Measurements from ENCODE around the gene SCN2A.

The SCN2A gene

DNA sequence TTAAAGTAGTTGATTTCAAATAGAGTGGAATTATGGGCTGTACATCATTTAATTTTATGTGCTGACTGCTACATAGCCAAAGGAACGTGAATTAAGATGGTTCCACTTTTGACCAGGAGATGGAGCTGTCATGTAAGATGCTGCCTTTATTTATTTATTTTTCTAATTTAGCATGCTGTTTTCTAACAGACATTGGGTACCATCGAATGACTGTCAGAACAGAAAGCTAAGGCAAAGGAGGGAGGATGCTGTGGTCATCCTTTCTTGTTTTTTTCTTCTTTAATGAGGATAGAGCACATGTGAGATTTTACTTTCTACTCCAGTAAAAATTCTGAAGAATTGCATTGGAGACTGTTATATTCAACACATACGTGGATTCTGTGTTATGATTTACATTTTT, at the start of gene SCN2A:
Gene SCN2A, plus strand, starts transcription at position 185 of the 400 bp plus-strand sequence. CDS start 56,410 bp downstream, outside the sequence.
- DNase-seq: peak; percentile 8

DNA sequence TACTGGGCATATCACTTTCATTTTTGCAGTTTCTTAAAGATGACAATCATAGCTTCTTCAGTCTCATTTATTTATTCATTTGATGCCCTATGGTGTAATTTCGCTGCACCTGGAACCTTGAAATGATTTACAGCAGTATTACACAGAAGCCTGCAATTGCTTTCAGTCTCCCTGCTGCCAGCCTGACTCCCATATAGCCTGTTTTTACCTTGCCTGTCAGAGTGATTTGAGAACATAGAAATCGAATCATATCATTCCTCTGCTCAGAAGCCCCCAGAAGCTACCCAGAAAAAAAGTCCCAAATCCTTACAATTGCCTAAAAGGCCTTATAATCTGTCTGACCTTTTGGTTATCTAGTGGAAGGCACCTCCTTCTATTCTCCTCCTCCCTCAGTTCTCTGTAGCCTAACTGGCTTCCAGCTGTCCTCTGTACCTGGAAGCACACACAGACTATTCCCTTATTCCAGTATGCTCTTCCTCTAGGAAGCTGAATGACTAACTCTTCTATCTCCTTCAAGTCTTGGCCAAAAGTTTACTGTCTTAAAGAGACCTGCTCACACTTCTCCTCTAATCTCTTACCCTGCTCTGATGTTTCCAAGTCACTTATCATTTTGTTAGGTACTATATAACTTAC, 48.0 kb upstream of the SCN2A start:
- no peak for DNase-seq

DNA sequence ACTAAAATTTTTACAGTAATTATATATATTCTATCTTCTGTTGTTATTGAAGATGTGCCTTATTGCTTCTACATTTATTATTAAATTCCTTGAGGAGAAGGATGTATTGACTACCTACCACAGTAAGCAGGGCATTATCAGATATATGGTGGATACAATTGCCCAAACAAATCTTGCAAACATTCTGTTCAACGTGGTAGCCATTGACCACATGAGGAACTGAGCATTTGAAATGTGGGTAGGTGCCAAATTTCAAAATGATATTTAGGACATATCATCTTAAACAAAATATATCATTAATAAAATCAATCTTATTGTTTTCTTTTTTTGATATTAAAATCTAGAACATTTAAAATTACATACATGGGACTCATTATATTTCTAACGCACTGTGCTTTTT, 46.5 kb upstream of the SCN2A start:
- DNase-seq: no peak

DNA sequence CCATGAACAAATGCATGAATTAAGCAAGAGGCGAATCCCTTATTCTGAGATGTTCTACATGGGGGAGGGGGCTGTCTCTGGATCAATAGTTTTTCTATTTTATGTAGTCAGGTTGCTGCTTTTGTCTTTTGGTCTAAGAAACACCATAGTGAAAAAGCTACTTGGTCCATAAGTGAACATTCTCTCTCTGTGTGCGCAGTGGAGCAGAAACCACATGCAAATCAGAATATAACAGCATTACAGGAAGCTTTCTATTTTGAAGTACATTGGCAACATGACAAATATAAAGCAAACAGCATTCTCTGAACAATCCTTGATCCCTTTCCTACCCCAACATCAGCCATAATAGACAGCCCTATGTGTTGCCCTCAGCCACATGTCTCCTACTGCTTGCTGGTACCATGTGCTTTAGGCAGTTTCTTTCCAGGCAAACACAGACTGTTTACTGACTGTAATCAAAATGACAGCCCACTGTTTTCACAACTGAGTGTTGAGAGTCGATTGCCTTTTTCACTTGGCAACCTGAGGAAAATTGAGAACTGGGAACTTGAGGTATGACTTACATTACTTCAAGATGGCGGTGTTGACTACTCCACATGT, 45.9 kb upstream of the SCN2A start:
- DNase-seq: no peak

DNA sequence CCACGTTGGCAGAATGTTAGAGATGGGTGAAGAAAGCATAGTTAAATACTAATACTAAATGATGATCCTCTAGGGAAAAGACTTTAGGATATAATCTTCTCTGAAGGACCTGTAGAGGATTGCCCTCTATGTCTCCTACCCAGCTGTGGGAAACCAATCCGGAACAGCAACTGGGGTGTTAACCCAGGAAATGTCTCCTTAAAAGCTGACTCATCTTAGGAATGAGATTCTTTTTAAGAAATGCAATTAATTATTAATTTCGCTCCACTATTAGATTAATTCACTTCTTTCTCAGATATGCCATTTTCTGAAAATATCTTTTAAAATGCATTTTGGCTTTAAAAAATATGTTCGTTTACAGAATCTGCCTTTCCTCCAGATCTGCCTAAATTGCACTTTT, 42.8 kb upstream of the SCN2A start:
- no peak for DNase-seq

DNA sequence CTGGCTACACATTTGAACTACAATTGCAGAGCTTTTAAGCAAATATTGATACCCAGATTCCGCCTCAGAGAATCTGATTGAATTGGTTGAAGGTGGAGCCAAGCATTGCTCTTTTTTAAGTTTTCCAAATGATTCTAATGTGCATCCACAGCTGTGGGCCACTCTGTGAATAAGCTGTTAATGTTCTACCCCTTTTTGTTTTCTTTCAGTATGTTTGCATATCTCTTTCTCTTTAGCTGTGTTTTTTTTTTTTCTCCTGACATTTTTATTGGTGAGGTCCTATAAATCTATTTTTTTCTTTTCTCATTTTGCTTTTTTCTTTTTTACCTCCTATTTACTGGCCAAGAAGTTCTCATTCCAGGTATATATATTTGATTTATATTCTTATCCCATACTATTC, 41.9 kb upstream of the SCN2A start:
- DNase-seq: no peak

DNA sequence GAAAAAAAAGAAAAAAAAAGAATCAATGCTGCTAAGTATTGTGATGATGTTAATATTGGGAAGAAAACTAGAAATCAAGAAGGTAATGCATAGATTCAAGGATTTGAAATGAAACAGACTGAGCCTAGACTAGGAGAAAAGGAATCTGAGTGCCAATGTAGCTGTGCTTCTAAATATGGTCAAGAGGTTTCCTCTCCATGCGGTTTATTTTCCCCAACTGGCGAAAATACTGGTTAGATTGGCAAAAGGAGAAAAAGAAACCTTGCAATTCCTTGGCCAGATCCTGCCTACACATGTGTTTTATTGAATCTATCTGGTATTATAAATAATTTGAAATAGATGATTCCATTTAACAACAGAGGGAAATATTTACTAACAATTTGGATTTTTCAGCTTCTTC, 41.0 kb upstream of the SCN2A start:
- no peak for DNase-seq

DNA sequence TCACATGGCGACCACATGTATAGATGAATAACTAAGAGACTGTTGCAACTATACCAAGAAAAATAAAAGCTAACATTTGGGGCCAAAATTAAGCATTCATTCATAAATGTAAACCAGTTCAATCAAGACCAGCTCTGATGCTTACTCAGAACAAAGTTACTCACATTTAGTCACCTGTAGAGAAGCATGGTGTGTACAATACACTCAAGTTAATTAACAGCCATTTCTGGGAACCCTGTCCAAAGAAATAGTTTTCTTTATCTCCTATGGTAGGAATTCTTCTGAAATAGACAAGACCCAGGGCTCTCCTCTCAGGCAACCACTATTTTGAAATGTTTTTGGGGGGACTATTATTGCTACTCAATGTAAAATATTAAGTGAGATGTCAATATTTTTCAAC, 37.0 kb upstream of the SCN2A start:
- no peak for DNase-seq

DNA sequence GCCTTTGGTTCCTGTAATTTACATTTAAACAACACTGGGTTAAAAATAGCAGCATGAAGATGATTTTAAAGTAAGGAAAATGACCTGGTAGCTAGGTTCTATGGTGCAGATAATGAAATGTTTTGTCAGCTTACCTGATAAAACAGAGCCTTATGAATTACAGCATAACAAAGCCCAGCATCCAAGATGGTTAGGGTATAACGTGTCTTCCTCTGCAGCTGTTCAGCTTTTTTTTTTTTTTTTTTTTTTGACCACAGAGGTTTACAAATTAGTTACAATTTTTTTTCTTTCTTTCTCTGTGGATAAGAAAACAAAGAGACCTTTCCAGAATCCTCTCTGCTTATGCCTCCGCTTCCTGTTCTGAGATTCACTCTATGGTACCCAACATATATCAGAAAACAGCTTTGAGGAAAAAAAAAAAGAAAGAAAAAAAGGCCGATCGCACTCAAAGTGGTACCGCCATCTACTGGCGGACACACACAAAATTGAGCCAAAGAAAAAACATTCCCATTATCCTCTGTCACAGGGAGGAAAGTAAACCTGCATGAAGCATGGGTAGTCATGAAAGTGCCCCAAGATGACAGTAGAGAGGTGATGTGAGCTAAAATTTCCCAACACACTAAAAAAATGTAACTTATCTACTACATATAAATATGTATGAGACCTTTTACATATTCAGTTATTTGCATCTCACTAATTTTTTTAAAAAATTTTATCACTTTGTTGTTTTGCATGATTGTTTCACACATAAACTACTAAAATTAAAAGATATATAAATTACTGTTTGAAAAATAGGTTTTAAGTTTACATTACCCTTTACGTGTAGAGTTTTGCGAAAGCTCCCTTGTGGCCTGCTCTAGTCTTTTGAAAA, 35.3 kb upstream of the SCN2A start, which contains the start of gene SCN3A:
Gene SCN3A, minus strand, starts transcription at position 362 of the 871 bp plus-strand sequence. CDS start 27,656 bp downstream, outside the sequence.
- DNase-seq: no peak

DNA sequence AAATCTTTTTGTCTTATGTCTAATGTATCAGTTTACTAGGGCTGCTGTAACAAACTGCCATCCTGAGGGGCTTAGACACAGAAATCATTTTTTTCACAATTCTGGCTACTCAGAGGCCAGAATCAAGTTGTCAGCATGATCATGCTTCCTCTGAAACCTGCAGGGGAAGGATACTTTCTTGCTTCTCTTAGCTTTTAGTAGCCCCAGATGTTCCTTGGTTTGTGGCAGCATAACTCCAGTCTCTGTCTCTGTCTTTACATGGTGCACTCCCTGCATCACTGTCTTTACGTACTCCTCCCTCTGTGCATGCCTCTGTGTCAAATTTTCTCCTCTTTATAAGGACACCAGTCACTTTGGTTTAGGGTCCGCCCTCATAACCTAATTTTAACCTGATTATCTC, 33.3 kb upstream of the SCN2A start:
- DNase-seq: no peak

DNA sequence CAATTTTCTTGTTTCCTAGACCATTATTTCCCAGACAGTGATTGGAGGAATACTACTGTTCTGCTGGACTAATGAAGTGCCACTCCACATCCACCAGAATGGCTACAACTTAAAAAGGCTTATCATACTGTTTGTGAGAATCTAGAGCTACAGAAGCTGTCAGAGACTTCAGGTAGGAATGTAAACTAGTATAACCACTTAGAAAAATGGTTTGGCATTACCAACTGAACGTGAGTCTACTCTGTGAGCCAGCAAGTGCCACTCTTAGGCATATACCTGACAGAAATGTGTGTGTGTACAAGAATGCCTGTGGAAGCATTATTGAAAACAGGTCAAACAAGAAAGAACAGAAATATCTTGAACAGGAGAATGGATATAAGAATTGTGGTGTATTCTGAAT, 31.1 kb upstream of the SCN2A start:
- DNase-seq: no peak

DNA sequence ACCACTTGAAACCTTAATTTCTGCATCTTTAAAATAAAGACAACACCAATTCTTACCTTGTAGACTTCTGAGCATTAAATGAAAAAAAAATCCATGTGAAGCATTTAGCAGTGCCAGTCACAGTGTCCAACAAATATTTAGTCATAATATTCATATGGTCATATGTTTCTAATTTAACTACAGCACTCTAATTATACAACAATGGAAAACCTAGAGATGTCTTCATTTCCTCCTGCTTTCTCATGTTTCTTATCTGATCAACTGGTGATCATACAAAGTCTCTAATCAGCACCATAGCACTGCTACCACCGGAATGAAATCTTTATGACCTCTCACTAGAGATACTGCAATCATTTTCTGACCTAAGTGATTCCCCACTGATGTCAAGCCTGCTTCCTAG, 25.1 kb upstream of the SCN2A start:
- no peak for DNase-seq

DNA sequence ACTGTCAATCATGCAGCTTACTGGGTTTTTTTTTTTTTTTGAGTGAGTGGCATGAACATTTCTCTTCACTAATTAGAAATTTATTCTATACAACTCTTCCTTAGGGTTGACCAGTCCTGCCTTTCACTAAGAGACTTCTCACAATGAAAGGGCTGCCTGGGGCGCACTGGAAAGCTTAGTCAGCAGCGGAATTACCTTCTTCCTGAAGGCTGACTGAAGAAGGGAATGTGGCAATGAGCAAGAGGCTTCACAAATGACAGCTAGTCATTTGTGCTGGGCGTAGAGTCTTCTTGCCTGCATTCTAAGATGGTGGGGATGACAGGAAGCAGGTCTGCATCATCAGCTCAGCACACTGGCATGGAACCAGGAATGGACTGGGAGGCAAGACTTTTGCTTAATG, 19.7 kb upstream of the SCN2A start:
- DNase-seq: no peak

DNA sequence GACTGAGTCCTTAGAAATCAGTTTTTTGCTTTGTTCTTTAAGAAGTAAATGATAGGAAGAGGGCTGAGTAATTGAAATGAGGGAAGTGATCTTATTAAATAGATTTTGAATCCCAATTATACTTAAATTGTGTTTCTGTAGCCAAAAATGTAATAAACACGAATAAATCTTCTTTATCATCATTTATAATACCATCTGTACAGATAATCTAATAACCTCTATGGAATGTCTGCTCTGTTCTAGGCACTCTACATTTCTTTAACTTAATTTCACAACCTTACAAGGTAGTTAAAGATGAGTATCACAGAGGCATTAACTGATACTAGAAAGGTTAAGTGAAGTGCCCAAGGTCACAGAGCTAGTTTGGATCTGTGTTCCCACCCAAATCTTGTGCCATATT, 14.3 kb upstream of the SCN2A start:
- no peak for DNase-seq

DNA sequence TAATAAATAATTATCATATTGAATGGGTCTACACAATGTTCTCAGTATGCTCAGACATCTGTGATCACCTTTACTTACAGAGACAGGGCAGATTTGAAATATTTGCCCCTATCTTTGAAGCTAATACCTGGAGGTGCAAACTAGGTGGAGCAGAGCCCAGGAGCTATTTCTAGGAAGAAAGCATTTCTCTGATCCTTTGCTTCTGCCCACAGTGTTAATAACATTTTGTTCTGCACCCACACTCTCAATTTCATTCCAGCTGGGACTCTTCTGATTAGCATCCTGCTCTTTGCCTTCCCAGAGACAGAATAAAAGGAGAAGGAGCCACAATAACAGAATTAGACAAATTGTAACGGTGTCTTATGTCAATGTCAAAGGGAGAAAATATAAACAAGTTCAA, 11.6 kb upstream of the SCN2A start:
- DNase-seq: no peak

DNA sequence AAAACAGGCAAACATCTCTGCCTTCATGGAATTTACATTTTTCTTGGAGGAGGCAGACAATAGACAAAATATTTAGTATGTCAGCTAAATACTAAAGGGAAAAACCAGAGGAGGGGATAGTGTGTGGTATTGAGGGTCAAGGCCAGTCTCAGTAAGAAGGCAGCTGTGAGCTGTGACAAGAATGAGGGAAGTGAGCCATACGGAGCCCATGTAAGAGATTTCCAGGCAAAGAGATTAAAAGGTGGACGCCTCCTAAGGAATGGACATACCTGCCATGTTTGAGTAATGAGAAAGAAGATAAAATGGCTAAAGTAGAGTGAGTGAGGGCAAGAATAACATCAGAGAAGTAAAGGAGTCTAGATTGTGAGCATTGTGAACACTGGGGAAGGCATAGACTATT, 2.2 kb upstream of the SCN2A start:
- DNase-seq: no peak

DNA sequence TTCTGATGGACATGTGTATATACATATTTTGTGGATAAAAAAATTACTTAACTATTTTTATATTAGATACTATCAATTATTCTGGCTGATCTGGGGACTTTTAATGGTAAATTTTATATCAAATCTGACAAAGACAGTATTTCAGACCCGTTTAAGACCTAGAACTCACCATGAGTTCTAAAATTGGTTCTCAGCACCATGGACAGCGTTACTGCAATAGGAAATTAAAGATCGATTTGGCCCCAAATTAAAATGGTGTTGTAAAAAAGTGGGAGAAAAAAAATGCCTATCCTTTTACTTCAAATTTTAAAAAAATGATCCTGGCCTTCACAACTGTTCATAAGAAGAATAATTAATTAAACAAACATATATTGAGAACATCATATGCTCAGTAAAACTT, 919 bp upstream of the SCN2A start:
- DNase-seq: no peak

DNA sequence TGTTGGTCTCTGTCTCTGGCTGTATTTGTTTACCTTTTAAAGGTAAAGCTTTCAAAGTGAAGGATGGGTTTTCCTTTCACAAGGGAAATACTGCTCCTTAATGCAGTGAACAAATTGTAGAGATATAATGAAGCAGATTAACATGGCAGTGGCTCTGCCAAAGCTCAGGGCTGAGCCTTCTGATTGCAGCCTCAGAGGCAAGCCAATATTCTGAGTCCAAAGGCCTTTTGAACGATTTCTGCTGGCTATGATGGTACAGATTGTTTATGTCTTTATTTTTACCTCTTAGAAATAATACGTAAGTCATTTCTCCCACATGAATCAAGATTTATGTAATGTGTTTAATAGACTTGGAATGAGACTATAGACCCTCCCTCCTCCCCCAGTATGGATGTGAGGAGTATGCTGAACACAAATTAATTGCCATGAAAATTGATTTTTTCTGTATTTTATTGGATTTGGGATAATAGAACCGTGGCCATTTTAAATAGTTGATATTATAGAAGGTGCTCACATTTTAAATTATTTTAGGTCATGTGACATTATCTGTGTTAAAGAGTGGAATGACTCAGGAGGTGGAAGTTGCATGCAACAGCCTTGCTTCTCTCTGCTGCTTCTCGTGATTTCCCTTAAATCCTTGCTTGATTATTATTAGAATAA, 772 bp downstream of the SCN2A start:
- DNase-seq: no peak

DNA sequence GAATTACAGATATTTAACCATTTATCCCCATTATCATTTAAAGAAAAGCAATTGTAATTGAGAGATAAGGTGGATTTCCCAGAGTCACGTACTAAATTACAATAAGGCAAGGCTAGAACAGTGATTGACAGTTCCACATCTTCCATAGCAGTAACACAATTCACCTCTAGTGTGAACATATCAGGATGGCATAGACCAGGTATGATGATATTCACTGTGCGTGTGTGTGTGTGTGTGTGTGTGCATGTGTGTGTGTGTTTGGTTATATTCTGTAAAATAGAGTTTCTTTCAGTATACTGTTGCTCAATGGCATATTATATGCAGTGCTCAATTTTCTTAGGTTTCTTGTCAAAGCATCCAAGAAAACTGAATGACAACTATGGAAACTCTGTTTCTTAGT, 1.7 kb downstream of the SCN2A start:
- DNase-seq: no peak

DNA sequence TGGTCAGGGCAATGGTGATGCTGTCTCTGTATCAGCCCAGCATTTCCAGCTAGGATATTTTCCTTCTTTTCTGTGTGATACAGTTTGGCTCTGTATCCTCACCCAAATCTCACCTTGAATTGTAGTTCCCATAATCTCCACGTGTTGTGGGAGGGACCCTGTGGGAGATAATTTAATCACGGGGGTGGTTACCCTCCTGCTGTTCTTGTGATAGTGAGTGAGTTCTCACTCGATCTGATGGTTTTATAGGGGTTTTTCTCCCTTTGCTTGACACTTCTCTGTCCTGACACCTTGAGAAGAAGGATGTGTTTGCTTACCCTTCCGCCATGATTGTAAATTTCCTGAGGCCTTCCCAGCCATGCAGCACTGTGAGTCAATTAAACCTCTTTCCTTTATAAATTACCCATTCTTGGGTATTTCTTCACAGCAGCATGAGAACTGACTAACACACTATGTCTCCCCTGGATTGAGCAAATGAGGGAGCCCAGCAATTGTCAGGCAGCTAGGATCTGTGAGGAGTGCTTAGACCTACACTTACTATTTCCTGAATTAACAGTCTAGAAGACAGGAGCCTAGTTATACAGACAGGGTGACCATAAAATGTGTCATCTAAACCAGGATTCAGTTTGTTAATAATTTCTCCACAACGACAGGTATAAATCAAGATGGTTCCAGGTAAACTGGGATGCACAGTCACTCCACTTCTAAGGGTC, 6.0 kb downstream of the SCN2A start:
- DNase-seq: no peak

DNA sequence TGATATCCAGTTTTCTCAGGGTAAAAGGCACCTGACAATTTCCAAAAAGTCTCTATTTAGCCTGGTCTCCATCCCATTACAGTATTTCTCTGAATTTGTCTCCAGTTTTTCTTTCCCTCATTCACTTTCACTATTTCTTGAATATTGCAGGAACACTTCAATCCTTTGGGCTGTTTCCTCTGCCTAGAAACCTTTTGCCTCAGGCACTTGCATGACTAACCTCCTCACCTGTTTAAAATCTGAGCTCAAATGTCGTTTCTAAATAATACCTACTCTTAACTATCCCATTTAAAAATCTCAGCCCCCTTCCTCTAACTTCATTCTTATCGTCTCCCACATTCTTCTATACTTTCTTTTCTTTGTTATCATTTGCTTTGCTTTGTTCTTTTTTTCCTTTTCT, 9.0 kb downstream of the SCN2A start:
- no peak for DNase-seq

DNA sequence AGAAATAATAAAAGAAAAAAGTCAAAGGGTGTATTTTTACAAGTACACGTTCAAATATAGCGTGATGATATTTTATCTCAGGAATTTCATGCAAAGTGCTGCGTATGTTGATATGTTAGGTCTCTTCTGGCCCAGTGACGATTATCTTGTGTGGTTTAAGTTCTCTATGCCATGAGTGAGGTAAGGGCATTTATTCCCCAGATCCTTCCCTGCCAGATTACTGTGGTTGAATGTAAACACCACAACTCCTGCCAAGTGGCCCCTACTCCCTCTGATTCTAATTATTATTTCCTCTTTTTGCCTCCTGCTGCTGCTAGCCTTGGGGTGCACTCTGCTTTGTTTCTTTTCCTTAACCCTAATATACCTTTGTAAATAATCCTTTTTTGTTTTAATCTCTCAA, 12.2 kb downstream of the SCN2A start:
- no peak for DNase-seq

DNA sequence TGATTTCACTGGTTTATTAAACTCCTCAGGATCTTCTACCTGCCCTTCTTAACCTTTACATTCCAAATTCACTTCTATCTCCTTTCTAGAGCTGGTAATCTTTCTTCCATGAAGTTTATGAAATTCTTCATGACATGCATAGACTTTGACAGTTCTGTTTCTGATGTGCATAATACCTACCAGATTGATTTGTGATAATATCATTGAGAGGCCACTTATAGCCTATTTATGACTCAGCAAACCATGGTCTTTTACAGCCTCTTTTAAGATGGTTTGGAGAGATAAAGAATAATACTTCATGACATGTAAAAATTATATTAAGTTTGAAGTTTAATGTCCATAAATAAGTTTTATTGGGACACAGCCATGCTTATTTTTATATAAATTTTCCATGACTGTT, 14.0 kb downstream of the SCN2A start:
- DNase-seq: no peak
